Endothelial cell of umbilical vein (primary cell): ENCODE data around the gene DNAJC27. TPM values are rescaled to one million over a fixed set of nuclear protein-coding genes. Genes with fewer than 3 reads are reported as not detected.

ENCODE experiments used
- BruUV-seq: library from RNA; stranded (reverse); fragments of 400-500 nt; replicated peaks from 2 replicates; lab custom pipeline; 2021; lab: Mats Ljungman, UMichigan
- CTCF ChIA-PET: fragments of 300-600, 350-600 bp; sonication (Branson Sonifier 250); formaldehyde crosslinking; loops from one replicate; lab custom pipeline; 2021; ENCODE audit warnings: antibody characterized with exemption, inconsistent platforms; lab: Charles Lee
- POLR2A ChIA-PET: fragments of 300-600, 350-600 bp; sonication (Branson Sonifier 250); formaldehyde crosslinking; loops from one replicate; lab custom pipeline; 2021; ENCODE audit warnings: antibody characterized with exemption, inconsistent platforms; lab: Charles Lee
- DNase-seq: peaks from one replicate; pipeline ENCODE4 v3.0.0-alpha.2; 2011; ENCODE audit warnings: low read depth, low spot score
- FAIRE-seq: peaks from 2 replicates; lab custom pipeline; 2011; peaks lifted over from hg19 to GRCh38; lab: Jason Lieb, UNC
- H2AFZ ChIP-seq: 2 replicates; pipeline ENCODE4 v1.6.0; 2012; ENCODE audit warnings: low read depth, low read length, control low read depth, inconsistent platforms
- H3K27ac ChIP-seq: 2 replicates; pipeline ENCODE4 v1.5.1; 2011; ENCODE audit warnings: low read depth, mild to moderate bottlenecking, control low read depth, low read length, moderate library complexity; ENCODE audit not compliant: insufficient read depth
- H3K27me3 ChIP-seq, 2 experiments: 2 replicates each; pipeline versions ENCODE4 v1.6.0 to v1.6.1; 2011; ENCODE audit warnings: low read length in 2 of 2, mixed read lengths in 1 of 2; ENCODE audit not compliant: control insufficient read depth in 2 of 2, insufficient read depth in 2 of 2
- H3K36me3 ChIP-seq, 2 experiments: 2 replicates in 1 of 2; 3 replicates in 1 of 2; pipeline ENCODE4 v1.5.1; 2011; ENCODE audit warnings: low read length in 2 of 2, mild to moderate bottlenecking in 1 of 2, moderate library complexity in 1 of 2; ENCODE audit not compliant: control insufficient read depth in 2 of 2, insufficient read depth in 2 of 2; ENCODE audit errors: extremely low read depth in 1 of 2
- H3K4me1 ChIP-seq: 3 replicates; pipeline ENCODE4 v1.5.1; 2011; ENCODE audit warnings: mild to moderate bottlenecking, low read length; ENCODE audit not compliant: control insufficient read depth, insufficient read depth; ENCODE audit errors: extremely low read depth
- H3K4me2 ChIP-seq: 2 replicates; pipeline ENCODE4 v1.6.1; 2011; ENCODE audit warnings: low read length, control low read depth, mixed read lengths; ENCODE audit not compliant: insufficient read depth
- H3K4me3 ChIP-seq, 3 experiments: fragments of 200-600 bp in 1 of 3; sonication (generic), shearing (Covaris generic) in 1 of 3; replicated peaks in 1 of 3; 2 replicates each; pipeline ENCODE4 v1.5.1; 2011 to 2016; ENCODE audit warnings: control low read depth in 3 of 3, low read length in 3 of 3, mild to moderate bottlenecking in 2 of 3, inconsistent platforms in 1 of 3, low read depth in 1 of 3, moderate library complexity in 1 of 3; ENCODE audit not compliant: insufficient read depth in 1 of 3
- H3K79me2 ChIP-seq: 2 replicates; pipeline ENCODE4 v1.6.0; 2012; ENCODE audit warnings: low read length, inconsistent platforms; ENCODE audit not compliant: control insufficient read depth, insufficient read depth
- H3K9ac ChIP-seq: replicated peaks from 2 replicates; pipeline ENCODE3; 2011; ENCODE audit warnings: low read length, control low read depth; ENCODE audit not compliant: insufficient read depth; ENCODE audit errors: extremely low read depth
- H3K9me1 ChIP-seq: replicated peaks from 3 replicates; pipeline ENCODE4 v1.6.0; 2011; ENCODE audit warnings: mild to moderate bottlenecking, low read length; ENCODE audit not compliant: control insufficient read depth, insufficient read depth; ENCODE audit errors: extremely low read depth
- H3K9me3 ChIP-seq: replicated peaks from 2 replicates; pipeline ENCODE4 v1.5.1; 2012; ENCODE audit warnings: low read length, inconsistent platforms; ENCODE audit not compliant: control insufficient read depth, insufficient read depth
- H4K20me1 ChIP-seq: replicated peaks from 2 replicates; pipeline ENCODE3; 2011; ENCODE audit warnings: mild to moderate bottlenecking, low read length; ENCODE audit not compliant: control insufficient read depth, insufficient read depth; ENCODE audit errors: extremely low read depth
- EZH2 ChIP-seq: IDR thresholded peaks from 2 replicates; pipeline ENCODE4 v1.6.1; 2012; ENCODE audit warnings: borderline replicate concordance, low read depth, mild to moderate bottlenecking, moderate library complexity, low read length, inconsistent platforms; ENCODE audit not compliant: severe bottlenecking
- FOS ChIP-seq: IDR thresholded peaks from 2 replicates; pipeline ENCODE4 v1.6.1; 2011; ENCODE audit warnings: mild to moderate bottlenecking, low read length, moderate library complexity, borderline replicate concordance; ENCODE audit not compliant: insufficient read depth
- GATA2 ChIP-seq: IDR thresholded peaks from 2 replicates; pipeline ENCODE4 v1.7.0; 2011; ENCODE audit warnings: low read depth, mild to moderate bottlenecking, moderate library complexity, mixed read lengths, low read length; ENCODE audit not compliant: insufficient read length, insufficient read depth
- JUN ChIP-seq: IDR thresholded peaks from 2 replicates; pipeline ENCODE4 v1.6.1; 2011; ENCODE audit warnings: borderline replicate concordance, low read depth; ENCODE audit not compliant: insufficient read length, insufficient read depth
- MYC ChIP-seq: IDR thresholded peaks from one replicate; pipeline ENCODE4 v1.6.1; 2011; ENCODE audit warnings: mild to moderate bottlenecking, low read depth, low read length
- POLR2A ChIP-seq: IDR thresholded peaks from 2 replicates; pipeline ENCODE4 v1.6.1; 2012; ENCODE audit warnings: low read depth, mild to moderate bottlenecking, control low read depth, low read length
- POLR2AphosphoS5 ChIP-seq: IDR thresholded peaks from 2 replicates; pipeline ENCODE4 v1.6.1; 2012; ENCODE audit warnings: low read depth, mild to moderate bottlenecking, control low read depth, low read length, moderate library complexity; ENCODE audit not compliant: insufficient read depth
- dilution Hi-C: fragments of 300-500 bp; cut with MboI; formaldehyde crosslinking; loops from one replicate; pipeline ENCODE4 v1.15.0; 2019; ENCODE audit warnings: low sequenced_read_pairs; ENCODE audit not compliant: extremely low pct_ligation_motif_present
- intact Hi-C: fragments of 100-400 bp; cut with micrococcal nuclease; formaldehyde crosslinking; loops from one replicate; pipeline ENCODE4 v1.10.0; 2022
- polyA plus RNA-seq, 4 experiments: library from polyadenylated mRNA; depleted of rRNA in 3 of 4; stranded (reverse) in 3 of 4; unstranded in 1 of 4; fragments of >200 nt; gene quantifications; 2 replicates each; pipeline versions ENCODE4 v1.2.1 to v1.2.3, GENCODE V29; 2011 to 2012; ENCODE audit warnings: missing spikeins in 1 of 4
- total RNA-seq: library from RNA; stranded (reverse); gene quantifications from 2 replicates; pipeline ENCODE4 v1.2.3, GENCODE V29; 2021
- TF ChIP-seq, protein P1 (sequence below), 2 donors: IDR thresholded peaks; 1 replicate in 1 of 2; 2 replicates in 1 of 2; pipeline ENCODE4 v1.5.1; 2011; ENCODE audit warnings: low read length in 2 of 2, mild to moderate bottlenecking in 2 of 2, moderate library complexity in 2 of 2, control low read depth in 1 of 2, inconsistent platforms in 1 of 2, low read depth in 1 of 2; ENCODE audit not compliant: insufficient read depth in 1 of 2; ENCODE audit errors: extremely low read depth in 1 of 2
- TF ChIP-seq, protein P2 (sequence below): IDR thresholded peaks from 2 replicates; pipeline ENCODE4 v1.6.1; 2011; ENCODE audit not compliant: insufficient read depth, insufficient read length

Gene DNAJC27
- total and polyA plus RNA-seq, 2 donors (not counting 3 experiments of a cell fraction or from before 2014, with no cell fraction given): 1.3 to 3.2 TPM

DNA sequence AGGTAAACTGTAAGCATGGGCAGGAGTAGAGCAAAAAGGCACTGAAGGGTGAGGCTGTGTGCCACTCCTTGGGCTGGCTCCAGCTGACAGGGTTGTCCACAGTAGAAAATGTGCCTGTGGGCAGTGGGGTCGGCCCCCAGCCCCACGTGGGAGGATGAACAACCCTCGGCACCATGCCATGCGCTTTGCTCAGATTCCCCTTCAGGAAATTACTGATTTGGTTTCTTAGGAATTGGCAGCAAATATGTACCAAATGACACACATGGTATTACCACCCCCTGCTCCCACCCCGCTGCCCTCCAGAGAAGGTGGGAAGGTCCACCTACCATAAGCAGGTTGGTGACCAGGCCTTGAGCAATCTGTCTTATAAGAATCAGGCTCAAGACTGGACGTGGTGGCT is 65.3 kb downstream of the DNAJC27 start:
- H3K36me3 ChIP-seq: no peaks in the 10 kb centered on the region
- BruUV-seq: no TSS peak
- dilution Hi-C loops (no loop called here), intact Hi-C loops (no loop called here)
- FAIRE-seq: no peak
- no peaks in the 10 kb centered on the region for H3K79me2 ChIP-seq
- H3K4me2 ChIP-seq: no peak overlapping the region
- no peak overlapping the region for H3K9ac ChIP-seq
- no peaks in the 10 kb centered on the region for H3K27me3 ChIP-seq
- no peak overlapping the region for H2AFZ ChIP-seq
- POLR2A ChIA-PET: no interaction called here
- no peaks in the 10 kb centered on the region for H4K20me1 ChIP-seq
- TF ChIP-seq FOS: no peak
- no peak for TF ChIP-seq GATA2
- no peak for TF ChIP-seq EZH2
- no peak for TF ChIP-seq MYC
- TF ChIP-seq, protein P1, sequence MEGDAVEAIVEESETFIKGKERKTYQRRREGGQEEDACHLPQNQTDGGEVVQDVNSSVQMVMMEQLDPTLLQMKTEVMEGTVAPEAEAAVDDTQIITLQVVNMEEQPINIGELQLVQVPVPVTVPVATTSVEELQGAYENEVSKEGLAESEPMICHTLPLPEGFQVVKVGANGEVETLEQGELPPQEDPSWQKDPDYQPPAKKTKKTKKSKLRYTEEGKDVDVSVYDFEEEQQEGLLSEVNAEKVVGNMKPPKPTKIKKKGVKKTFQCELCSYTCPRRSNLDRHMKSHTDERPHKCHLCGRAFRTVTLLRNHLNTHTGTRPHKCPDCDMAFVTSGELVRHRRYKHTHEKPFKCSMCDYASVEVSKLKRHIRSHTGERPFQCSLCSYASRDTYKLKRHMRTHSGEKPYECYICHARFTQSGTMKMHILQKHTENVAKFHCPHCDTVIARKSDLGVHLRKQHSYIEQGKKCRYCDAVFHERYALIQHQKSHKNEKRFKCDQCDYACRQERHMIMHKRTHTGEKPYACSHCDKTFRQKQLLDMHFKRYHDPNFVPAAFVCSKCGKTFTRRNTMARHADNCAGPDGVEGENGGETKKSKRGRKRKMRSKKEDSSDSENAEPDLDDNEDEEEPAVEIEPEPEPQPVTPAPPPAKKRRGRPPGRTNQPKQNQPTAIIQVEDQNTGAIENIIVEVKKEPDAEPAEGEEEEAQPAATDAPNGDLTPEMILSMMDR (IDR thresholded peaks at IDR 0.05; ENCODE audit: extremely low read depth in 1 of 2, insufficient read depth in 1 of 2, low read depth in 1 of 2, low read length in 2 of 2): no peak
- no peak for TF ChIP-seq JUN
- TF ChIP-seq, protein P2, sequence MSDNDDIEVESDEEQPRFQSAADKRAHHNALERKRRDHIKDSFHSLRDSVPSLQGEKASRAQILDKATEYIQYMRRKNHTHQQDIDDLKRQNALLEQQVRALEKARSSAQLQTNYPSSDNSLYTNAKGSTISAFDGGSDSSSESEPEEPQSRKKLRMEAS: no peak
- TF ChIP-seq POLR2A: no peak
- TF ChIP-seq POLR2AphosphoS5: no peak
- no peak overlapping the region for H3K4me3 ChIP-seq
- CTCF ChIA-PET: no interaction called here
- no peaks in the 10 kb centered on the region for H3K9me1 ChIP-seq
- no peak overlapping the region for H3K27ac ChIP-seq
- DNase-seq: no peak
- H3K9me3 ChIP-seq: no peaks in the 10 kb centered on the region
- H3K4me1 ChIP-seq: no peaks in the 10 kb centered on the region
